Liver (tissue), 9 donors: ENCODE data around the gene EDN1. TPM values are rescaled to one million over a fixed set of nuclear protein-coding genes. Genes with fewer than 3 reads are reported as not detected.

Experiments
- DNase-seq: peaks from one replicate; pipeline ENCODE4 v3.0.0-alpha.2; 2017; ENCODE audit warnings: low spot score
- H3K27ac ChIP-seq, 2 donors: one replicate each; pipeline ENCODE4 v1.7.0; 2013; ENCODE audit warnings: inconsistent platforms in 2 of 2, low read length in 2 of 2, control low read depth in 1 of 2, low read depth in 1 of 2, mild to moderate bottlenecking in 1 of 2
- H3K27me3 ChIP-seq, 4 donors: one replicate each; pipeline versions ENCODE4 v1.6.1 to v1.7.0; 2013; ENCODE audit warnings: low read length in 3 of 4, inconsistent platforms in 1 of 4, mild to moderate bottlenecking in 1 of 4, moderate library complexity in 1 of 4; ENCODE audit not compliant: control insufficient read depth in 4 of 4, insufficient read depth in 4 of 4
- H3K36me3 ChIP-seq, 4 donors: one replicate each; pipeline versions ENCODE4 v1.6.1 to v1.7.0; 2013; ENCODE audit warnings: low read length in 3 of 4, mild to moderate bottlenecking in 3 of 4, low read depth in 1 of 4, moderate library complexity in 1 of 4; ENCODE audit not compliant: control insufficient read depth in 4 of 4, insufficient read depth in 3 of 4
- H3K4me1 ChIP-seq, 4 donors: one replicate each; pipeline versions ENCODE4 v1.6.1 to v1.7.0; 2013; ENCODE audit warnings: low read length in 3 of 4, mild to moderate bottlenecking in 3 of 4, moderate library complexity in 1 of 4; ENCODE audit not compliant: control insufficient read depth in 4 of 4, insufficient read depth in 4 of 4
- H3K4me3 ChIP-seq, 3 donors: one replicate each; pipeline versions ENCODE4 v1.6.1 to v1.7.0; 2013; ENCODE audit warnings: low read length in 3 of 3, control low read depth in 1 of 3, low read depth in 1 of 3, mild to moderate bottlenecking in 1 of 3
- H3K9ac ChIP-seq, 2 donors: one replicate each; pipeline ENCODE4 v1.7.0; 2013; ENCODE audit warnings: low read length in 2 of 2, mild to moderate bottlenecking in 2 of 2, moderate library complexity in 2 of 2, control low read depth in 1 of 2, low read depth in 1 of 2
- H3K9me3 ChIP-seq, 4 donors: one replicate each; pipeline versions ENCODE4 v1.6.1 to v1.7.0; 2013; ENCODE audit warnings: low read length in 3 of 4; ENCODE audit not compliant: control insufficient read depth in 4 of 4
- ATF3 ChIP-seq: IDR thresholded peaks from 2 replicates; pipeline ENCODE4 v1.6.1; 2016; ENCODE audit warnings: antibody characterized with exemption
- EGR1 ChIP-seq, 2 donors: IDR thresholded peaks; 2 replicates each; pipeline ENCODE4 v1.6.1; 2016 to 2018; ENCODE audit warnings: antibody characterized with exemption in 2 of 2, low read depth in 2 of 2
- FOXA1 ChIP-seq: IDR thresholded peaks from 2 replicates; pipeline ENCODE4 v1.6.1; 2016; ENCODE audit warnings: antibody characterized with exemption
- FOXA2 ChIP-seq: IDR thresholded peaks from 2 replicates; pipeline ENCODE4 v1.6.1; 2016; ENCODE audit warnings: antibody characterized with exemption
- HNF4A ChIP-seq, 2 donors: conservative IDR thresholded peaks; 2 replicates each; pipeline ENCODE4 v1.6.1; 2016; ENCODE audit warnings: antibody characterized with exemption in 2 of 2, mild to moderate bottlenecking in 2 of 2
- HNF4G ChIP-seq: IDR thresholded peaks from 2 replicates; pipeline ENCODE4 v1.6.1; 2016; ENCODE audit warnings: antibody characterized with exemption
- MAX ChIP-seq: IDR thresholded peaks from 2 replicates; pipeline ENCODE4 v1.6.1; 2016; ENCODE audit warnings: antibody characterized with exemption
- NR2F2 ChIP-seq: IDR thresholded peaks from 2 replicates; pipeline ENCODE4 v1.6.1; 2016; ENCODE audit warnings: antibody characterized with exemption
- RAD21 ChIP-seq, 2 donors: IDR thresholded peaks; 2 replicates each; pipeline ENCODE4 v1.6.1; 2016; ENCODE audit warnings: antibody characterized with exemption in 2 of 2, mild to moderate bottlenecking in 2 of 2
- SP1 ChIP-seq: IDR thresholded peaks from 2 replicates; pipeline ENCODE4 v1.6.1; 2018; ENCODE audit warnings: antibody characterized with exemption, mild to moderate bottlenecking
- TAF1 ChIP-seq: conservative IDR thresholded peaks from 2 replicates; pipeline ENCODE4 v1.6.1; 2016; ENCODE audit warnings: antibody characterized with exemption, mild to moderate bottlenecking
- YY1 ChIP-seq: IDR thresholded peaks from 2 replicates; pipeline ENCODE4 v1.6.1; 2016; ENCODE audit warnings: antibody characterized with exemption, mild to moderate bottlenecking
- ZBTB33 ChIP-seq: IDR thresholded peaks from 2 replicates; pipeline ENCODE4 v1.6.1; 2016; ENCODE audit warnings: antibody characterized with exemption
- WGBS: extraction: QIAGEN DNeasy Blood & Tissue Kit; methylation state at CpG from one replicate; pipeline ENCODE4 v1.1.7; 2013; 5-methylcytosine and 5-hydroxymethylcytosine counted together
- polyA plus RNA-seq, 2 donors: library from polyadenylated mRNA; stranded (reverse) in 1 of 2; unstranded in 1 of 2; fragments of 200-250 nt in 1 of 2; fragments of >200 nt in 1 of 2; fragmentation: Nextera tagmentation in 1 of 2; extraction: Ambion mirVana in 1 of 2; gene quantifications; one replicate each; pipeline versions ENCODE4 v1.2.1 to v1.2.3, GENCODE V29; 2013 to 2015
- total RNA-seq, 2 donors: library from RNA; depleted of rRNA; stranded (reverse); fragments of >200 nt; gene quantifications; one replicate each; pipeline ENCODE4 v1.2.3, GENCODE V29; 2014
- TF ChIP-seq, protein P1 (sequence below): fragments of 150-350 bp; IDR thresholded peaks from 2 replicates; pipeline ENCODE4 v1.5.1; 2017; ENCODE audit warnings: improper control_type of control experiment, low read depth, low read length; ENCODE audit not compliant: missing input control
- donor health status: healthy.
- donor health status: healthy.
- donor health status: healthy.
- donor health status: healthy.
- donor health status: healthy.

EDN1 gene
- total and polyA plus RNA-seq, 4 donors = 0.70 to 1.2 (median 1.0) TPM

- H3K9me3 ChIP-seq = no peaks in the 10 kb centered on the region
- no peak overlapping the region for H3K4me3 ChIP-seq
- H3K27me3 ChIP-seq = no peaks in the 10 kb centered on the region
- H3K27ac ChIP-seq = no peak overlapping the region
- H3K36me3 ChIP-seq = no peaks in the 10 kb centered on the region
- no peak overlapping the region for H3K9ac ChIP-seq
- peaks cover 0 to 2% (median 0%) of the 10 kb centered on the region in 4 donors for H3K4me1 ChIP-seq
- TF ChIP-seq TAF1 (no peak), MAX (no peak), SP1 (no peak), FOXA1 (no peak), ZBTB33 (no peak), HNF4A (conservative IDR thresholded peaks at IDR 0.05) (no peak), HNF4G (no peak), RAD21 (IDR thresholded peaks at IDR 0.05) (no peak), YY1 (no peak), NR2F2 (no peak), ATF3 (no peak)
- TF ChIP-seq, protein P1, sequence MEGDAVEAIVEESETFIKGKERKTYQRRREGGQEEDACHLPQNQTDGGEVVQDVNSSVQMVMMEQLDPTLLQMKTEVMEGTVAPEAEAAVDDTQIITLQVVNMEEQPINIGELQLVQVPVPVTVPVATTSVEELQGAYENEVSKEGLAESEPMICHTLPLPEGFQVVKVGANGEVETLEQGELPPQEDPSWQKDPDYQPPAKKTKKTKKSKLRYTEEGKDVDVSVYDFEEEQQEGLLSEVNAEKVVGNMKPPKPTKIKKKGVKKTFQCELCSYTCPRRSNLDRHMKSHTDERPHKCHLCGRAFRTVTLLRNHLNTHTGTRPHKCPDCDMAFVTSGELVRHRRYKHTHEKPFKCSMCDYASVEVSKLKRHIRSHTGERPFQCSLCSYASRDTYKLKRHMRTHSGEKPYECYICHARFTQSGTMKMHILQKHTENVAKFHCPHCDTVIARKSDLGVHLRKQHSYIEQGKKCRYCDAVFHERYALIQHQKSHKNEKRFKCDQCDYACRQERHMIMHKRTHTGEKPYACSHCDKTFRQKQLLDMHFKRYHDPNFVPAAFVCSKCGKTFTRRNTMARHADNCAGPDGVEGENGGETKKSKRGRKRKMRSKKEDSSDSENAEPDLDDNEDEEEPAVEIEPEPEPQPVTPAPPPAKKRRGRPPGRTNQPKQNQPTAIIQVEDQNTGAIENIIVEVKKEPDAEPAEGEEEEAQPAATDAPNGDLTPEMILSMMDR = no peak
- WGBS = 91% methylated on average over 3 of the region's 3 CpGs
- DNase-seq = no peak
Measured at GRCh38 chr6:12297363-12298016, 7.3 kb downstream of the EDN1 start.

GRCh38 chr6:12298017-12298978, 8.1 kb downstream of the EDN1 start:
- DNase-seq = no peak
- H3K36me3 ChIP-seq = no peaks in the 10 kb centered on the region

More at GRCh38 chr6:12298017-12298978, 8.1 kb downstream of the EDN1 start:
- H3K4me1 ChIP-seq = no peaks in the 10 kb centered on the region
- no peak overlapping the region for H3K27ac ChIP-seq
- no peak overlapping the region for H3K4me3 ChIP-seq
- no peaks in the 10 kb centered on the region for H3K27me3 ChIP-seq
- WGBS = 93% methylated on average over 7 of the region's 7 CpGs
- no peak overlapping the region for H3K9ac ChIP-seq
- H3K9me3 ChIP-seq = no peaks in the 10 kb centered on the region
- TF ChIP-seq YY1 = no peak
- TF ChIP-seq HNF4G = no peak
- TF ChIP-seq HNF4A (conservative IDR thresholded peaks at IDR 0.05) = no peak
- TF ChIP-seq TAF1 = no peak
- no peak for TF ChIP-seq EGR1 (IDR thresholded peaks at IDR 0.05; ENCODE audit: low read depth in 2 of 2)
- TF ChIP-seq MAX = no peak
- TF ChIP-seq, protein P1 = no peak
- no peak for TF ChIP-seq ATF3
- no peak for TF ChIP-seq FOXA2
- no peak for TF ChIP-seq NR2F2
- TF ChIP-seq SP1 = no peak
